ENCODE data around the gene OXSR1.
"Not testable (repeated sequence)": the region's sequence is repeated elsewhere in the genome, so short reads cannot be mapped to it uniquely, and the experiment has no call there.

Gene OXSR1

DNA sequence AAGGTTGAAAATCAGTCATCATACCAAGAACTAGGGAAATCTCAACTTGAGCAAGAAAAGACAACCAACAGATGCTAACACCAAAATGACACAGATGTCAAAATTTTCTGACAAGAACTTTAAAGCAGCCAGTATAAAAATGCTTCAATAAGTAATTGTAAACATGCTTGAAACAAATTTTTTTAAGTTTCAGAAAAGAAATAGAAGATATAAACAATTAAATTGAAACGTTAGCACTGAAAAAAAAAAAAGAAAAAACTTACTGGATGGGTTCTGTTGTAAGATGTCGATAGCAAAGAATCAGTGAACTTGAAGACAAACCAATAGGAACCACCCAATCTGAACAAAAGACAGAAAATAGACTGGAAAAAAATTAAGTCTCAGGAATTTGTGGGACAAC, 18.8 kb upstream of the OXSR1 start:
- DNase-seq: no peak

DNA sequence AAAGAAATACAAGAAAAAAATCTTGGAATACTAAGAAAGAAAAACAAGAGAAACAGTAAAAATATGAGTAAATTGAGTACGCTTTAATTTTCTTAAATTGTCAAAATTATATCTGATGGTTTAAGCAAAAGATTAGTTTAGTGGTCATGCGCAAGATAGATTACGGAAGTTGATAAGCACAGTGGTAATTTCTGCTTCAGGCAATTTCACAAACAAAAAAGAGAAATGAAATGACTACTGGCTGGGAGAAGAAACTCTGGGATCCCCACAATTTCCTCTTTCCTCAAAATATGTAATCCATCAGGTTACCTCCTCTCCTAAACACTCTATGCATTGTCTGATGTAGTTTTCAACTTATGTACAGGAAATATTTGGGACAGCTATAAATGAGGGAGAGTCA, 17.9 kb upstream of the OXSR1 start:
- DNase-seq: no peak

DNA sequence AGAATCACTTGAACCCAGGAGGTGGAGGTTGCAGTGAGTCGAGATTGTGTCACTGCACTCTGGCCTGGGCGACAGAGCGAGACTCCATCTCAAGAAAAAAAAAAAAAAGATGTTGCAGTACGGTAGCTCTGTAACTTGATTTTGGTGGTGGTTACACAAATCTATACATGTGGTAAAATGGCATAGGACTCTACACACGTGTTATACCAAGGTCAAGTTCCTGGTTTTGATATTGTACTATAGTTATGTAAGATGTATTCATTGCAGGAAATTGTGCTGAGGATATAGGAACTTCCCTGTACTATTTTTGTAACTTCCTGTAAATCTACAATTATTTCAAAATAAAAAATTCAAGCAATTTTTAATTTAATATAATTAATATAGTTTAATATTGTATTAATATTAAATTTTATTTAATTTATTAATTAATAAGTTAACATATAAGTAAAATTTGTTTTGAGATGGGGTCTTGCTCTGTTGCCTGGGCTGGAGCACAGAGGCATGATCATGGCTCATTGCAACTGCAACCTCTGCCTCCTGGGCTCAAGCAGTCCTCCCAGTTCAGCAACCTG, 16.9 kb upstream of the OXSR1 start:
- no peak for DNase-seq

DNA sequence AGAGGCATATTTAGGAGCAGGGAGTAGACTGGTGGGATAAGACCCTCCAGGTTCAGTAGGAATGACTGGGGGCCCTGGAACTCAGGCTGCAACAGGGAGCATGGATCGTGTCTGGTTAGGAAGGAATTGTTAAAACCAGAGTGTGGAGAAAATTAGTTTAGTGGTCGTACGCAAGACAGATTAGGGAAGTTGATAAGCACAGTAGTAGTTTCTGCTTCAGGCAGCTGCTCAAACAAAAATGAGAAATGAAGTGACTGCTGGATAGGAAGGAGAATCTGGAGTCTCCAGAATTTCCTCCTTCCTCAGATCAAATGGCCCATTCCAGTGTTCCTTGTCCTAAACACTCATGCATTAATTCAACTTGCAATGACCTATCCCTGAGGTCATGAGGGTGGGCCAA, 15.6 kb upstream of the OXSR1 start:
- DNase-seq: no peak

DNA sequence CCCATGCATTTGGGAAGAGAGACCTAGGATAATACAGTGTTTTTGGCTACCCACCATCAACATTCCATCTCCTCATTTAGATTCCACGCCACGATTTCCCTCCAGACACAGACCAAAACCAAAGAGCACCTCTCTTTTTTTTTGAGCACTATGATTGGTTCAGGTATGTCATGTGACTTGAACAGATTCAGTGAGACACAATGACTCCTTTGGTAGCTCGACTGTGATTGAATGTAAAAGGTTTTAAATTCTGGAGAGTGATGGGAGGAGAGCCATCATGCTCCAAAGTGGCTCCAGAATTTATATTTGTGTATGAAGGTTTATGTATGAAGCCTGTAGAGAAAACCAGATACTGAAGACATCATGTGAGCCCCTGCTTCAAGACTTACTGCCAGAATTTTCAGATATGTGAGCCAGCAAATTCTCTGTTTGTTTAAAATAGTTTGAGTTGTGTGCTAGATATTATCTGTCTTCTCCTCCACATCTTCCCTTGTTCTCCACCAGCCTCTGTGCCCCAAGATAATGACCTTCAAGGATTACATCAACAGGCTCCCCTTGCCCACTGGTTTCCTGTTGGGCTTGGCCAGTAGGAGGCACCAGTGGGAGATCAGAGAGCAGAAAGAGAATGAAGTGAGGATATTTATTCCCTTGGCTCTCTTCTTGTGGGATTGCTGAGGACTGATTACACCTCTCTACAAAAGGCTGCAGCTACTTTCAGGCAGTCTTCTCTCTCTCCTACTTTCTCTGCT, 14.4 kb upstream of the OXSR1 start:
- no peak for DNase-seq

DNA sequence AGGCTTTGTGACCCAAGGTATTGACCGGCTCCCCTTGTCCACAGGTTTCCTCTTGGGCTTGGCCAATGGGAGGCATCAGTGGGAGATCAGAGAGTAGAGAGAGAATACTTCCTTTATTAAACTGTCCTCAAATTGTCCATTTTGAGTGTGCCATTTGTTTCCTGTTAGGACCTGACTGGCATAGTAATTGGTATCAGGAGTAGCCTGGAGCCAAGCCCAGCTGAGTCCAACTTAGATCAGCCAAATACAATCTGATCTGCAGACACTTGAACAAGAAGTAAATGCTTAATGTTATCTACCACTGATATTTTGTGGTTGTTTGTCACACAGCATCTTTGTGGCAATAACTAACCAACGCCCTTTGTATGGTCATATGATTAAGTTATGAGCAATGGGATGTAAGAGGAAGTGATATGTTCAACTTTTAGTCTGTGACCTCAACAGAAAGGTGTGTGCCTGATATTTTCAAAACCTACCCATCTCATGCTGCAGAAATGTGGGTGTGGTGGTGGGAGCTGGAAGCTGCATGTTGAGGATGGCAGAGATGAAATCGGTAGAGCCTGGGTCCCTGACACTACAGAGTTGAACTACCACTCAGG, 13.6 kb upstream of the OXSR1 start:
- no peak for DNase-seq

DNA sequence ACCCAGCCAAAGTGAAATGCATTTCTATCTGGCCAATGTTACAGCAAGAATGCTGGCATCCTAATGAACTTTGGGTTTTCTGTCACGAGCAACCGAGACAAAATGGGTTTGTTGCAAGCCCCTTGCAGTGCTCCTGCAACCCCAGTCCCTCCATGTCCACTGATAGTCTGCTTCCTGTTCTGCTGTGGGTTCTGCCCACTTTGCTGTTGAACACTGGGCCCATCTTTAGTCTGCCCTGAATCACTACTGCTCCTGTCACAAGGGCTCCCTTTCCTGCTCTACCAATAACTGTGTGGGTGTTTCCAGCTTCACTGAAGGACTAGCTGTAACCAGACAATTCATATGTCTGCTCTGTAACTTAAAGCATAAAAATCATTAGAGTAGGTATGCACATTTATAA, 12.7 kb upstream of the OXSR1 start:
- DNase-seq: no peak

DNA sequence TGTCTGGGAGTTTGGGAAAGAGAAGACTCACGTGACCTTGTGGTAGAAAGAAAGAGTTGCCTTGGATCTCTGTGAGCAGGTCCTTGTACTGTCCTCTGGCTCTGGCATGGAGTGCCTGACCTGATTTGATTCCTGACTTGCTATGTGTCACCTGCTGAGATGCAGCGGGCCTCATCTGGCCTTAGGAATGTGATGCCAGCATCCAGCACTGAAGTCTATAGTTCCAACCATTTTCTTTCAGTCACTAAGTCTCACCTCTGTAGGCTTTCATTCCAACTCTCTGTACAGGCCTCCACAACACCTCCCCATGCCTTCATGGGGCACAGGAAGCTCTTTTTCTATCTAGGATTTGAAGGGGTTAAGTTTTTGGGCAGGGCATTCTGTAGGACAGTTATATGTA, 12.1 kb upstream of the OXSR1 start:
- no peak for DNase-seq

DNA sequence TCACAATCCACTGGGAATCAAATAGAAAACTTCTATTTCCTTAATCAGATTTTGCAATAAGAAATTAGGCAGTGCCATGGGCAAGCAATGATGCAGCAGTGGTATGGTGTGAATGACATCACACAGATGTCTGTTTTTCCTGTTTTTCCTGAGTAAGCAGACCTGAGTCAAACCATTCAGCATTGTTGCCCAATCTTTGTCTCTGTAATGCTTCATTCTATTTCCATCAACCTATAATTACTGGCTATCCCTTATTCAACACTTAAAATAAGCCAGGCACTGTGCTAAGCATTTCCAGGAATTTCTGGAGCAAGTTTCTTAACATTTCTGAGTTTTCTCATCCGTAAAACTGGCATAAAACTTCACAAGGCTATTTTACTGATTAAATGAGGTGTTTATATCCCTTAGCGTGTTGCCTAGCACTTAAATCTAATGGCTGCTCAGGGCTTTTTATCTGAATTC, 11.3 kb upstream of the OXSR1 start:
- DNase-seq: no peak

DNA sequence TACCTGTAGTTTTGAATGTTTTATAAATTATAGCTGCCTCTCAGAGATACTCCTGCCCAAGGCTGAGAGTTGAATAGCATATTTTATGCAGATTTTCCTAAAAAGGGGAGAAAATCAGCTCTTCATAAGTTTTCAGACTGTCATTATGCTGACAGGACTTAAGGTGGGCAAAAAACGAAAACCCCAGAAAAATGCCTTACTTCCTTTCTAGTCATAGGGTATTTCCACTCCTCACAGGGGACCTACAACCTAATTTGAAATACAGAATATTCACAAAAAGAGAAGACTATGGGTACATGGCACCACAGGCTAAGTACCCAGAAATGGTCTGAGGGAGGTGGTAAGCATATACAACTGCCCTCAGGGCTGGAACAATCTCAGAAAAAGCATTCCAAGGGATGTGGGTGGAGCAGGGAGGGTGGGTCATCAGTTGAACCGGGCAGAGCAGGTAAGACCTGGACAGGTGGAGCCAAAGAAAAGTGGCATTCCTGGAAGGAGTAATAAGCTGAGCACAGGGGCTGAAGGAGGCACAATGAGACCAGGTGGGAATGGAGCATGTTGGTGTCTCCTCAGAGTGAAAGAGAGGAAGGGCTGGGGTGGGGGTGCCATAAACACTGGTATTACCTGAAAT, 10.6 kb upstream of the OXSR1 start:
- DNase-seq: no peak

DNA sequence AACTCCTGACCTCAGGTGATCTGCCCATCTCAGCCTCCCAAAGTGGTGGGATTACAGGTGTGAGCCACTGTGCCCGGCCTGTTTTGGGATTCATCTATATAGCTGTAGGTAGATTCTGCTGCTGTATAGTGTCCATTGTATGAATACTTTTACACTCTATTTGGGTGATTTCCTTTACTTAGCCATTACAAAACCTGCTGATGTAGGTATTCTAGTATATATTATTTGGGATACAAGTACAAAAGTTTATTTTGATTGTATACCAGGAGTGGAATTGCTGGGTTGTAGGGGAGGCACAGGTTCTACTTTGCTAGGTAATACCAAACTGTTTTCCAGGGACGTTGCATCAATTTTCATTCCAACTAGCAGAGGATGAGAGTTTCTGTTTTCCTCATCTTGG, 9.5 kb upstream of the OXSR1 start:
- no peak for DNase-seq

DNA sequence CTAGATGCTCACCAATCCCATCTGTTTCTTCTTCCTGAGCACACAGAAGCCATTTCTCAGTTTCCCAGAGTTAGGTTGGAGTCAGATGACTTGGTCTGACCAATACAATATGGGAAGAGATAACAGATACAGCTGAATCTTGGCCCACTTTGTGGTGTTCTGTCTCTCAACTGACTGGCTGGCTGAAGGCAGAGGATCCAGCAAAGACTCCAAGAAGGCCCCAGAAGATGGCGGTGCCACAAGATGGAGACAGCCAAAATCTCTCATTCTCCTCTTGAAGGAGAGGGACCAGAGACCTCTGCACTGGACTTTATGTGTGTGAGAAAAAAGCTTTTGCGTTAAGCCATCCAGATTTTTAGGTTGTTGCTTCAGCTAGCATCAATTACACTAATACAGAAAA, 8.2 kb upstream of the OXSR1 start:
- no peak for DNase-seq

DNA sequence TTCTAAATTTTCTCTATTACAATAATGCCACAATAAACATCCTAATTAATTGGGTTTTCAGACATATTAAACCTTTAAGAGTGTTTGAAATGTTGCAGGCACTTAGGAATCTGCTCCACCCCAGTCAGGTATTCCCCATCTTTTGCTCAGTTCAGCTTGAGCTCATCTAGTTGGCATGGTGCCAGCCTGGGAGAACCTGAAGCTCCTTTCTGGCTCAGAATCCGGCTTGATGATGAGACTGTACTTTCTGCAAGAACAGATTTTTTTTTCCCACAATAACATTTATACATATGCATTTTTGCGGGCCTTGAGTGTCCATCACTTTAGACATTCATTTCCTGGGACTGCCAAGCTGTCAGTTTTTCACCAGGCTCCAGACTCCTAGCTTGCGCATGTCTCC, 7.7 kb upstream of the OXSR1 start:
- DNase-seq: peak; percentile 41

DNA sequence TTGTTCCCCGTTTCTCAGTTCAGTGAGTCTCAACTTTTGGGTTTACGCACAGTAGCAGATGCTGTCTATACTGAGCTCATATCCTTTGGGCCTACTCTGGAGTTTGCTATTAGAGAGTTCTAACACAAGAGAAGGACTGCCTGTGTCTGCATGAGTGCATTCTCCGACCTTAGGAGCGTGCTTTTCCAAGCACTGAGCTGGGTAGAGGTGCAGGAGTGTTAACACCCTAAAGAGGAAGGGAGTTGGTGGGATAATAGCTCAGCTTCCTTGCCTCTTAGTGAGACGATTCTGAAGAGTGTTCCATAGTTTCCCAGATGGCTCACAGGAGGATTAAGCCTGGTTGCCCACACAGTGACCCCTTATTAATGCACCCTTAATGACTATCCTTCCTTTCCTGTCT, 6.9 kb upstream of the OXSR1 start:
- DNase-seq: no peak

DNA sequence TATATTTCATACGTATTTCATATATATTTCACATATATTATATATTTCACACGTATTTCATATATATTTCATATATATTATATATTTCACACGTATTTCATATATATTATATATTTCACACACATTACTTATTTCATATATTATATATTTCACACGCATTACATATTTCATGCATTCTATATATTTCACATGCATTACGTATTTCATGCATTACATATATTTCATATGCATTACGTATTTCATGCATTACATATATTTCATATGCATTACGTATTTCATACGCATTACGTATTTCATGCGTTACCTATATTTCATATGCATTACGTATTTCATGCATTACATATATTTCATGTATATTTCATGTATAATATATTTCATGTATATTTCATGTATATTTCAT, 4.6 kb upstream of the OXSR1 start:
- not testable (repeated sequence) for DNase-seq

DNA sequence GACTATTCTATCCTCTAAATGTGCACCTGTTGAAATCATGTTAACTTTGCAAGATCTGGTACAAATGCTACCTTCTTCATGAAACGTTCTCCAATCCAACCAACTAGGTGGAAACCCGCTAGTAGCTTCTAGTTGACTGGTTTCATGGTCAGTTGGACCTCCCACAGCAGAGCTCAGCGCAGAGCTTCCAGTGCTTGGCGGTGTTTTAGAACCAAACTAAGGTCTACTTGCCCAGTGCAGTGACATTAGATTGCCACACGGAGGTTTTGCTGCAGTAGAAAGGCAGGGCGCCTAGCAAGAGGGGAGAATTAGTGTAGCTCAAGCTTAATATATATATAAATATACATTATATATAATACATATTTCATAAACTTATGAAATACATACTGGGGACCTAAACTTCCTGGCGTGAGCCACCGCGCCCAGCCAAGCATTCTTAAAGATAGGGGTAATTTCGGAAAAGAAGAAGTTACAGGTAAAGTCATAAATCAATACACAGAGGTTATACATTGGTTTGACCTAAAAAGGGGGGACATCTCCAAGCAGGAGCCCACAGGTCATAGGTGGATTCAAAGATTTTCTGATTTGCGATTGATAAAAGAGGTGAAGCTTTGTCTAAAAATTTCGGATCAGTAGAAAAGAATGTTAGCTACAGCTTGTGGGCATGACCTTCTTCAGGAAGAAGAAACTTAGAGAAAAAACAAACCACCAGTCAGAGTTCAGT, 2.1 kb upstream of the OXSR1 start:
- DNase-seq: no peak

DNA sequence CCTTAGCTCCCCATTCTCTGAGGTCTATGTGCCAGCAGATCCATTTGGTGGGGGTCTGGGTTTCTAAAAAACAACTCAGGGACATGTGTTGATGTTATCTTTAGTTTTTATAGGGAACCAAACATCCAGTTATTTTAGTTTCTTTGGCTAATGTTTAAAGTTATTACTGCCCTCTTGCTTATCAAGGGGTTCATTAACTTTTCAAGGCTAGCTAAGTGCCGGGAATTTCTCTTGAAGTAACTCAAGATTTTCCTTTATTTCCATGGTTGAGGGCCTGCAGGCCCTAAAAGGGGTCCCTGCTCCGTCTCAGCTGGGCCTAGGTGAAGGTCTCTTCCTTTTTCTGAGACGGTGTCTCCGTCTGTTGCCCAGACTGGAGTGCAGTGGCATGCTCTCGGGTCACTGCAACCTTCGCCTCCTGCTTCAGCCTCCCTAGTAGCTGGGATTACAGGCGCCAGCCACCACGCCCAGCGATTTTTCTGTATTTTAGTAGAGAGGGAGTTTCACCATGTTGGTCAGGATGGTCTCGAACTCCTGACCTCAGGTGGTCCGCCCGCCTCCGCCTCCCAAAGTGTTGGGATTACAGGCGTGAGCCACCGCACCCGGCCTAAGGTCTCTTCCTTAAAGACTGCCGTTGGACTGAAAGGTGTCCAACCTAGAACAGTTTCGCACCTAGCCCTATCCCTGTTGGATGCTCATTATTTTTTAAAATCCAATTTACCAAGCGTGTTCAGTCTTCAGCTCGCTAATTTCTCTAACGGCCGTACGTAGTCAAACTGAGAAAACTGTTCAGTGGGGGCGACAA, 1.3 kb upstream of the OXSR1 start:
- DNase-seq: no peak

DNA sequence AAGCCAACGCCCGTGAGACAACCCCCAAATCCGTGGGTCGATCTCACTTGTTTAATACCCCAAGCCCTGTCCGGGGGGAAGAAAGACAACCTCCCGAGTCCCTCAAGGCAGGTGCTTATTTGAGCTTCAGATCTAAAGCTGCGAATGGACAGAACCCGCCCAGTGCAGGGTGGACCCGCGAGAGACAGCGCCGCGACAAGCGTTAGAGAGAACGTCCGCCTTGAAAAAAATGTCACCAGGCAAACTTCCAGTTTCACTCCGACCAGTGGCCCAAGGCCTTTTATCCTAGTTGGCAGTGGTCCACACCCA, 740 bp upstream of the OXSR1 start:
- no peak for DNase-seq

DNA sequence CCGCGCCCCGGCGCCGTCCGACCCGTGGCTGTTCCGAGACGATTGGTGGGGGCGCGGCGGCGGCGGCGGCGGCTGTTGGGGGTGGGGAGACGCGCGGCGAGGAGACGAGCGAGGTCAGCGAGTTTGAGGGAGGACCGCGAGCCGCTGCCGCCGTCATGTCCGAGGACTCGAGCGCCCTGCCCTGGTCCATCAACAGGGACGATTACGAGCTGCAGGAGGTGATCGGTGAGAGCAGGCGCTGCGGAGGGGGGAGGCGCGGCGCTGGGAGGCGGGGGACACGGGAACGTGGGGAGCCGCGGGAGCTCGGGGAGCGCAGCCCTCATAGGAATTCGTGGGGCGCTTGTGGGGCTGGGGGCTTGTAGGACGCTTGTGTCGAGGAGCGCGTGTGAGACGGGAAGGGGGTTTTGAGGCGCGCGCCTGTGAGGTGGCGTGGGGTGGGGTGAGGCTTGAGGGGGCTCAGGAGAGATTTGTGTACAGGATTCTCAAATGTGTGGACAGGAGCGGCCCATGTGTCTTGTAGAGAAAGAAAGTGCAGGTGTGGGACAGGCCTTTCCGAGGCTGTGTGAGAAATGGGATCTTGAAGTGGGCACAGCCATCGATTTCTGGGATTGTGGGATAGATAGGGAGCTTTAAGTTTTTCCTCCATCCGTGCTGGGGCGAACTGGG, 518 bp downstream of the OXSR1 start:
- DNase-seq: no peak

DNA sequence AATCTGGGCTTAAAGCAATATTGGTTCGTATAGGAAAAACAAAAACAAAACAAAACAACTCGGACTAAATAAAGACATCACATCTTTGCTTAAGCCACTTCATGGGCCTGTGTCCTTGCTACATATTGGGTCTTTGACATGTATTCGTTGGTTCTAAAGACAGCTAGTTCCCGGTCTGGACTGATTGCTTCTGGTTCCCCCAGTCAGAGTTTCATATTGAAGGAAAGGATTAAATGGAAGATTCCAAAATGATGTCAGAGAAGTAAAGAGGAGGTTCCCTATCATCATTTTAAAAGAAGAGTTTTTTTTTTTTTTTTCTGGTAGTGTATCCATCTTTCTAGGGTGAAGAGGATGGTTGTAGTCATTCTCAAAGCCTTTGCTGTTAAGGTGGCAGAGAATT, 2.3 kb downstream of the OXSR1 start:
- DNase-seq: no peak

DNA sequence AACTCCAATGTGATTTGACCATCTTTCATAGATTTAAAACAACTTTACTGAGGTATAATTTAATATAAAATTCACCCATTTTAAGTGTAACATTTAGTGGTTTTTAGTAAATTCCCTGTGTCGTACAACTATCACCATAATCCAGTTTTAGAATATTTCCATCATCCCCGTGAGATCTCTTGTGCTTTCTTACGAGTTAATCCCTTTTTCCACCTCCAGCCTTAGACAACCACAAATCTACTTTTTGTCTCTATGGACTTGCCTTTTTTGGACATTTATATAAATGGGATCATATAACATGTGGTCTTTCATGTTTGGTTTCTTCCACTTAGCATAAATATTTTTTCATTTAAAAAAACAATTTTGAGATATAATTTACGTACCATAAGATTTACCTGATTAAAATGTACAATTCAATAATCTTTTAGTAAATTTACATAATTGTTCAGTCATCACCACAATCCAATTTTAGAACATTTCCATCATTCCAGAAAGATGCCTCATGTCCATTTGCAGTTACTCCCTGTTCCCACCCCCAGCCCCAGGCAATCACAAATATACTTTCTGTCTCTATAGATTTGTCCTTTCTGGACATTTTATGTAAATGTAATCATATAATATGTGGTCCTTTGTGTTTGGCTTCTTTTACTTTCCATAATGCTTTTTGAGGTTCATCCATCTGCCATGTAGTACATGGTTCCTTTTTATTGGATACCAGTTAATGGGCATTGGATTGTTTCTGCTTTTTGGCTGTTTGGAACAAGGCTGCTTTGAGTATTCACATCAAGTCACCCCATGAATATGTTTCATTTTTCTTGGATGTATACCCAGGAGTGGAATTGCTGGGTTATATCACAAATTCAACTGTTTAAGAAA, 3.1 kb downstream of the OXSR1 start:
- DNase-seq: no peak

Data from NCI-H2171 treated with DMSO at 0.1 percent for 48 hours (cell line).